H1 (cell line): ENCODE measurements around the gene CHRNA4. TPM values are rescaled to one million over a fixed set of nuclear protein-coding genes. Genes with fewer than 3 reads are reported as not detected.

Experiments used
- CTCF ChIA-PET: fragments of 300-600 bp; sonication (Branson Sonifier 250); formaldehyde crosslinking; loops from one replicate; lab custom pipeline; 2021; ENCODE audit not compliant: partially characterized antibody; lab: Charles Lee
- POLR2A ChIA-PET: fragments of 300-600 bp; sonication (Branson Sonifier 250); formaldehyde crosslinking; loops from one replicate; lab custom pipeline; 2021; ENCODE audit warnings: inconsistent platforms; ENCODE audit not compliant: partially characterized antibody; lab: Charles Lee
- DNase-seq, 2 experiments: peaks; one replicate each; pipeline versions ENCODE4 v3.0.0 to v3.0.0-alpha.2; 2010 to 2022; ENCODE audit warnings: low spot score in 2 of 2, low read depth in 1 of 2, mixed read lengths in 1 of 2
- FAIRE-seq: peaks from 2 replicates; lab custom pipeline; 2011; peaks lifted over from hg19 to GRCh38; lab: Jason Lieb, UNC
- H2AFZ ChIP-seq: 2 replicates; pipeline ENCODE4 v1.8.1; 2012; ENCODE audit warnings: low read length, inconsistent platforms
- H2AK5ac ChIP-seq: 2 replicates; pipeline ENCODE4 v1.6.1; 2013; ENCODE audit warnings: low read depth, low read length
- H2BK120ac ChIP-seq: replicated peaks from 2 replicates; pipeline ENCODE3; 2013; ENCODE audit warnings: low read depth, low read length, inconsistent platforms
- H2BK12ac ChIP-seq: 2 replicates; pipeline ENCODE4 v1.6.1; 2013; ENCODE audit warnings: low read depth, low read length
- H2BK15ac ChIP-seq: 2 replicates; pipeline ENCODE4 v1.6.1; 2013; ENCODE audit warnings: low read length
- H2BK20ac ChIP-seq: 2 replicates; pipeline ENCODE4 v1.6.1; 2013; ENCODE audit warnings: low read length
- H2BK5ac ChIP-seq: 2 replicates; pipeline ENCODE4 v1.6.1; 2013; ENCODE audit warnings: low read depth, low read length
- H3K14ac ChIP-seq: 2 replicates; pipeline ENCODE4 v1.6.1; 2013; ENCODE audit warnings: inconsistent platforms; ENCODE audit not compliant: insufficient read length
- H3K18ac ChIP-seq: 2 replicates; pipeline ENCODE4 v1.6.1; 2013; ENCODE audit warnings: low read length; ENCODE audit errors: extremely low read depth
- H3K23ac ChIP-seq: 2 replicates; pipeline ENCODE4 v1.6.1; 2013; ENCODE audit warnings: inconsistent platforms; ENCODE audit not compliant: insufficient read length
- H3K23me2 ChIP-seq: 2 replicates; pipeline ENCODE4 v1.6.1; 2013; ENCODE audit warnings: low read depth, low read length
- H3K27ac ChIP-seq: 2 replicates; pipeline ENCODE4 v1.6.1; 2011; ENCODE audit warnings: low read depth, low read length, inconsistent platforms
- H3K27me3 ChIP-seq, 4 experiments: replicated peaks in 1 of 4; 1 replicate in 1 of 4; 2 replicates in 3 of 4; pipeline versions ENCODE4 v1.6.1 to v1.8.1; 2011 to 2013; ENCODE audit warnings: low read length in 3 of 4, mild to moderate bottlenecking in 3 of 4, inconsistent platforms in 2 of 4, mixed read lengths in 2 of 4, moderate library complexity in 1 of 4; ENCODE audit not compliant: control insufficient read depth in 3 of 4, insufficient read depth in 3 of 4; ENCODE audit errors: extremely low read depth in 1 of 4
- H3K36me3 ChIP-seq, 4 experiments: 2 replicates each; pipeline versions ENCODE4 v1.6.1 to v1.8.1; 2011 to 2013; ENCODE audit warnings: mild to moderate bottlenecking in 4 of 4, low read length in 3 of 4, moderate library complexity in 2 of 4, control low read depth in 1 of 4, inconsistent platforms in 1 of 4; ENCODE audit not compliant: insufficient read depth in 4 of 4, control insufficient read depth in 2 of 4
- H3K4ac ChIP-seq: replicated peaks from 2 replicates; pipeline ENCODE3; 2013; ENCODE audit warnings: low read length, low read depth, mixed read lengths, inconsistent platforms; ENCODE audit not compliant: insufficient read length
- H3K4me1 ChIP-seq, 4 experiments: replicated peaks in 1 of 4; 1 replicate in 1 of 4; 2 replicates in 3 of 4; pipeline versions ENCODE4 v1.6.1 to v1.8.1; 2011 to 2013; ENCODE audit warnings: low read length in 3 of 4, inconsistent platforms in 2 of 4, mixed read lengths in 1 of 4; ENCODE audit not compliant: insufficient read depth in 4 of 4, control insufficient read depth in 3 of 4
- H3K4me2 ChIP-seq, 2 experiments: 2 replicates each; pipeline versions ENCODE4 v1.6.1 to v1.8.1; 2011 to 2013; ENCODE audit warnings: low read depth in 2 of 2, low read length in 2 of 2, control low read depth in 1 of 2, inconsistent platforms in 1 of 2, mild to moderate bottlenecking in 1 of 2; ENCODE audit not compliant: insufficient read depth in 1 of 2
- H3K4me3 ChIP-seq, 4 experiments: fragments of 200-600, 300-600 bp in 1 of 4; sonication (generic), shearing (Covaris generic), sonication (Bioruptor Twin) in 1 of 4; 2 replicates each; pipeline versions ENCODE4 v1.5.1 to v1.8.1; 2011 to 2016; ENCODE audit warnings: low read length in 4 of 4, low read depth in 3 of 4, control low read depth in 2 of 4, inconsistent platforms in 2 of 4, mild to moderate bottlenecking in 2 of 4, mixed read lengths in 1 of 4, moderate library complexity in 1 of 4; ENCODE audit not compliant: insufficient read depth in 2 of 4; ENCODE audit errors: extremely low read depth in 1 of 4
- H3K56ac ChIP-seq: replicated peaks from 2 replicates; pipeline ENCODE3; 2013; ENCODE audit warnings: low read depth, mild to moderate bottlenecking, mixed read lengths, low read length, inconsistent platforms; ENCODE audit not compliant: insufficient read length
- H3K79me1 ChIP-seq: 2 replicates; pipeline ENCODE4 v1.6.1; 2013; ENCODE audit warnings: low read depth, low read length, control low read depth
- H3K79me2 ChIP-seq, 2 experiments: 2 replicates each; pipeline versions ENCODE4 v1.6.1 to v1.8.1; 2012 to 2013; ENCODE audit warnings: low read length in 2 of 2, mild to moderate bottlenecking in 2 of 2, inconsistent platforms in 1 of 2; ENCODE audit not compliant: insufficient read depth in 2 of 2, control insufficient read depth in 1 of 2
- H3K9ac ChIP-seq, 4 experiments: replicated peaks in 1 of 4; 1 replicate in 1 of 4; 2 replicates in 3 of 4; pipeline versions ENCODE4 v1.6.1 to v1.8.1; 2011 to 2013; ENCODE audit warnings: low read depth in 3 of 4, low read length in 3 of 4, control low read depth in 2 of 4, mild to moderate bottlenecking in 2 of 4, moderate library complexity in 2 of 4, inconsistent platforms in 1 of 4; ENCODE audit errors: extremely low read depth in 1 of 4
- H3K9me3 ChIP-seq, 2 experiments: 2 replicates each; pipeline versions ENCODE4 v1.6.1 to v1.8.1; 2012 to 2013; ENCODE audit warnings: mild to moderate bottlenecking in 2 of 2, moderate library complexity in 2 of 2, control low read depth in 1 of 2, inconsistent platforms in 1 of 2, low read depth in 1 of 2, low read length in 1 of 2, mixed read lengths in 1 of 2; ENCODE audit not compliant: insufficient read depth in 2 of 2
- H4K20me1 ChIP-seq, 2 experiments: replicated peaks in 1 of 2; 2 replicates each; pipeline versions ENCODE3 to v1.8.1; 2011 to 2013; ENCODE audit warnings: inconsistent platforms in 2 of 2, low read length in 2 of 2, mild to moderate bottlenecking in 1 of 2; ENCODE audit not compliant: insufficient read depth in 2 of 2, control insufficient read depth in 1 of 2
- H4K5ac ChIP-seq: 2 replicates; pipeline ENCODE4 v1.6.1; 2013; ENCODE audit warnings: low read length, low read depth, mixed read lengths, inconsistent platforms; ENCODE audit not compliant: insufficient read length
- H4K8ac ChIP-seq: 2 replicates; pipeline ENCODE4 v1.8.0; 2013; ENCODE audit warnings: mild to moderate bottlenecking, moderate library complexity, low read length, inconsistent platforms; ENCODE audit not compliant: insufficient read depth; ENCODE audit errors: extremely low read depth
- H4K91ac ChIP-seq: replicated peaks from 2 replicates; pipeline ENCODE3; 2013; ENCODE audit warnings: low read length, mixed read lengths, inconsistent platforms; ENCODE audit not compliant: insufficient read length
- CEBPB ChIP-seq: IDR thresholded peaks from 2 replicates; pipeline ENCODE4 v1.6.1; 2012; ENCODE audit warnings: low read depth, low read length
- CTCF ChIP-seq, 3 experiments: IDR thresholded peaks; 1 replicate in 2 of 3; 2 replicates in 1 of 3; pipeline versions ENCODE4 v1.5.1 to v1.6.1; 2011; ENCODE audit warnings: low read length in 3 of 3, mild to moderate bottlenecking in 3 of 3, inconsistent platforms in 2 of 3, low read depth in 1 of 3, moderate library complexity in 1 of 3; ENCODE audit not compliant: insufficient read depth in 1 of 3; ENCODE audit errors: control extremely low read depth in 1 of 3
- GABPA ChIP-seq: IDR thresholded peaks from 2 replicates; pipeline ENCODE4 v1.6.1; 2011; ENCODE audit warnings: mild to moderate bottlenecking, low read length, moderate library complexity, borderline replicate concordance; ENCODE audit not compliant: insufficient read depth
- JUND ChIP-seq: IDR thresholded peaks from 2 replicates; pipeline ENCODE4 v1.6.1; 2011; ENCODE audit warnings: mild to moderate bottlenecking, improper control_type of control experiment, low read length
- RAD21 ChIP-seq, 2 experiments: IDR thresholded peaks in 1 of 2; conservative IDR thresholded peaks in 1 of 2; 2 replicates each; pipeline ENCODE4 v1.6.1; 2011; ENCODE audit warnings: low read depth in 2 of 2, low read length in 2 of 2, improper control_type of control experiment in 1 of 2, inconsistent platforms in 1 of 2, mild to moderate bottlenecking in 1 of 2, moderate library complexity in 1 of 2
- WGBS, 2 experiments: shearing (Covaris generic) in 1 of 2; methylation state at CpG; one replicate each; pipeline versions ENCODE4 v1.1.6 to v1.1.7; 2013 to 2015; ENCODE audit warnings: low lambda C conversion rate in 2 of 2, mixed read lengths in 2 of 2, inconsistent platforms in 1 of 2, low coverage in 1 of 2, missing lambda C conversion rate in 1 of 2; ENCODE audit not compliant: insufficient replicate concordance in 2 of 2, insufficient coverage in 1 of 2, insufficient read length in 1 of 2; ENCODE audit errors: extremely low coverage in 1 of 2, missing lambda C conversion rate in 1 of 2; 5-methylcytosine and 5-hydroxymethylcytosine counted together
- polyA plus RNA-seq, 7 experiments: library from polyadenylated mRNA; depleted of rRNA in 3 of 7; stranded (reverse) in 5 of 7; unstranded in 2 of 7; fragments of >200 nt in 5 of 7; fragments of 200-250 nt in 2 of 7; gene quantifications; 1 replicate in 5 of 7; 2 replicates in 1 of 7; 4 replicates in 1 of 7; pipeline versions ENCODE4 v1.2.1 to v1.2.3, GENCODE V29; 2011 to 2013; ENCODE audit warnings: missing spikeins in 2 of 7, mixed read lengths in 2 of 7
- total RNA-seq: library from RNA; stranded (reverse); fragmentation: NEBNext Ultra II Directional; extraction: Animal tissue kit (Norgen Biotek cat#: 25700); gene quantifications from 2 replicates; pipeline ENCODE4 v1.2.1, GENCODE V29; 2021

The CHRNA4 gene
- total and polyA plus RNA-seq, 2 of the 8 experiments (the other 6 are each of a cell fraction or from before 2014, with no cell fraction given), result 4.3 to 5.7 TPM

GRCh38 chr20:63369724-63370617 is 8.8 kb upstream of the CHRNA4 start:
- Histone ChIP-seq H3K14ac (no peak overlapping the region), H2AK5ac (0 out of 2 replicates have a peak overlapping the region, but pooled peaks have one; percentile 39), H3K23ac (no peak overlapping the region), H2BK120ac (no peak overlapping the region), H3K79me1 (peaks cover 2% of the 10 kb centered on the region; the same call in 1 of the 2 replicates), H4K5ac (no peak overlapping the region), H3K9me3 (no peaks in the 10 kb centered on the region), H4K20me1 (no peaks in the 10 kb centered on the region), H2BK12ac (0 out of 2 replicates have a peak overlapping the region, but pooled peaks have one; percentile 75), H3K4me3 (no peak overlapping the region), H3K79me2 (no peaks in the 10 kb centered on the region), H3K4me1 (peaks cover 0 to 7% (median 2%) of the 10 kb centered on the region in 4 experiments; a peak in 3 of 7 replicates), H3K4ac (no peak overlapping the region), H4K91ac (no peak overlapping the region), H3K9ac (no peak overlapping the region), H2AFZ (no peak overlapping the region), H2BK5ac (no peak overlapping the region), H3K4me2 (no peak overlapping the region), H3K18ac (no peak overlapping the region; the same call in 1 of the 2 replicates), H4K8ac (peak overlapping the region; percentile 68; the same call in 1 of the 2 replicates), H2BK20ac (no peak overlapping the region), H3K23me2 (0 out of 2 replicates have a peak, but pooled peaks cover 3% of the 10 kb centered on the region), H2BK15ac (no peak overlapping the region), H3K36me3 (no peaks in the 10 kb centered on the region), H3K27ac (no peak overlapping the region), H3K56ac (no peak overlapping the region), H3K27me3 (no peaks in the 10 kb centered on the region; a peak in 1 of 7 replicates)
- DNase-seq (no peak), FAIRE-seq (no peak)
- TF ChIP-seq CTCF (IDR thresholded peaks at IDR 0.05; ENCODE audit: control extremely low read depth in 1 of 3, insufficient read depth in 1 of 3, low read depth in 1 of 3, low read length in 3 of 3), result peak; percentile 40 to 59 (median 52)
- TF ChIP-seq GABPA, result peak; percentile 34; the same call in 1 of the 2 replicates
- no peak for TF ChIP-seq CEBPB
- TF ChIP-seq RAD21 (IDR thresholded peaks at IDR 0.05 in 1 of 2, conservative IDR thresholded peaks at IDR 0.05 in 1 of 2; ENCODE audit: low read depth in 2 of 2, low read length in 2 of 2), result peak; percentile 20 to 46; a peak in 3 of 4 replicates
- TF ChIP-seq JUND, result no peak
- 78% methylated on average over 12 of the region's 24 CpGs; no CpG with 5 or more reads in 1 of the 2 experiments for WGBS, 2 experiments
- CTCF ChIA-PET, result interaction anchor here (0.6 to 5.2 kb wide), 14 partner anchors 8 to 189 kb away, joined by 3 to 25 read pairs (median 4); no protein-coding TSS in a partner anchor
- POLR2A ChIA-PET, result interaction anchor here (1.1 kb wide), 1 partner anchor 9 kb away, joined by 4 read pairs; the partner anchor contains the start of gene CHRNA4
